Measurements from ENCODE around the gene TRIO. TPM values are rescaled to one million over a fixed set of nuclear protein-coding genes. Genes with fewer than 3 reads are reported as not detected.

TRIO gene
- total RNA-seq, 1 donor from 2014 or later: 170 TPM

DNA sequence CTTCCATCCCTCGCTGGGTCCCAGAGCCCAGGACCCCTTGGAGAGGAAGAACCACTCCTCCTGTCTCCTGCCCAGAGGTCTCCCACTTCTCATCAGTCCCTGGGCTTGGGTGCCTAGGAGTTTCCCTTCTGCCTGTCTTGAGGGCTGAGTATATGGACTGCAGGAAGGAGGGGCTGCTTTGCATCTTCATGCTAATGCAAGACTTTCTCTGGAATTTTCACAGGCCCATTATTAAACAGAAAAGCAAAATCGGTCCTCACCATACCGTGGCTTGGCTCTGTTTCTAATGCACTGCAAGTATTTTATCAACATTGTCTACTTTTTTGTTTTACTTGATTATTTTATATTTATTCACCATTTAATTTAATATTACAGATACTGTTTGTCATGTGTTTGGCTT lies 34.5 kb downstream of the TRIO start:
- no peak for TF ChIP-seq CTCF (conservative IDR thresholded peaks at IDR 0.05; ENCODE audit: low read depth, low read length)
- no peak for DNase-seq (ENCODE audit: low read depth)
- H3K4me3 ChIP-seq (ENCODE audit: low read depth, low read length): no peak overlapping the region

DNA sequence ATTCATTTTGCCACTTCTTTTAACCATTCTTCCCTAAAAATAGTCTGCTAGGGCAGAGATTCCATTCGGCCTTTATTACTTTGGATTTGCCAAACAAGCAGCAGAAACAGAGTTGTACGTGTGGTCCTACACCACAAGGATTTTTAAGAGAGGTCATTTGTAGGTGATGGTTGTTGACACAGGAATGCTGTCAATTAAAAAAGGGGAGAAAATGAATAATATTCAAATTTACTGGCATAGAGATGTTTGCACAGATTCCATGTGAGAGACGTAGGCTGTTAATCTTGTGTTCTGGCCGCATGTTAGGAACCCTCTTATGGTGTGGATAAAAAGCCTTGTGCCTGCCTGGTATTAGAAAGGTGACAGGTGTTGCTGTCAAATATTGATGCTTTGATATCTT lies 34.9 kb downstream of the TRIO start:
- no peak for TF ChIP-seq CTCF (conservative IDR thresholded peaks at IDR 0.05; ENCODE audit: low read depth, low read length)
- DNase-seq (ENCODE audit: low read depth): no peak
- no peak overlapping the region for H3K4me3 ChIP-seq (ENCODE audit: low read depth, low read length)

DNA sequence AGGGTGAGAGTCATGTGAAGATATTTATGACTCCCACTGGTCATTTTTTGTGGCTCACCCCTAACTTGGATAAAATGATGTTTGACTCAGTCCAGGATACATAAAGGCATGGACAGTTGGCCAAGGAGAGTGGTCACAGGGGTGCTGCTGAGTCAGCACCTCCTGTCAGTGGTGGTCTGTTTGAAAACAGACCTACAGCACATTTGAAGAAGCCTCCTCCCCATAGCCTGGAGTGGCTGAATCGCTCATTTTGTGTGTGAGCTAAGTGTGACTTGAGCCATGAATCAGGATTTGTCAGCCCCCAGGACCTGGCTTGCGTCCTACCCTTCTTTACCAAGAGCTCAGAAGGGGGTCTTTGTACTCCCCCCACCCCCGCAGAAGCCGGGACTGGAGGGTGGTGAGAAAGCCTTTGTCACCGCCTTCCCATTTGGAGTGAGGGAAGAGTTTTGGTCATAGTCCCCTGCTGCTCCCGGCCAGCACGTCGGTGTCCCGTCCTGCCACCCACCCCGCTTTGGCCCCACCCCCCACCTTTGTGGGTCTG lies 35.6 kb downstream of the TRIO start:
- TF ChIP-seq CTCF (conservative IDR thresholded peaks at IDR 0.05; ENCODE audit: low read depth, low read length): no peak
- H3K4me3 ChIP-seq (ENCODE audit: low read depth, low read length): no peak overlapping the region
- DNase-seq (ENCODE audit: low read depth): no peak

DNA sequence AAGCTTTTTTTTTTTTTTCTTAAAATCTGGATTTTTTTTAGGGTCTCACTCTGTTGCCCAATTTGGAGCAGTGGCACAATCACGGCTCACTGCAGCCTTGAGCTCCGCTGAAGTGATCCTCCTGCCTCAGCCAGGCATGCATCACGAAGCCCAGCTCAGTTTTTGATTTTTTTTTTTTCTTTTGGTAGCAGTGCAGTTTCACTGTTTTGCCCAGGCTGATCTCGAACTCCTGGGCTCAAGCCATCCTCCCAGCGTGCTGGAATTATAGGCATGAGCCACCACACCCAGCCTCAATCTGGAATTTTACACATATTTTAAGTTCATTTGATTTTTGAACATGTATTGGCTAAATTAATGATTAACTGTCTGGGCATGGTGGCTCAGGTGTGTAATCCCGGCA lies 36.3 kb downstream of the TRIO start:
- no peak overlapping the region for H3K4me3 ChIP-seq (ENCODE audit: low read depth, low read length)
- DNase-seq (ENCODE audit: low read depth): no peak
- TF ChIP-seq CTCF (conservative IDR thresholded peaks at IDR 0.05; ENCODE audit: low read depth, low read length): no peak

DNA sequence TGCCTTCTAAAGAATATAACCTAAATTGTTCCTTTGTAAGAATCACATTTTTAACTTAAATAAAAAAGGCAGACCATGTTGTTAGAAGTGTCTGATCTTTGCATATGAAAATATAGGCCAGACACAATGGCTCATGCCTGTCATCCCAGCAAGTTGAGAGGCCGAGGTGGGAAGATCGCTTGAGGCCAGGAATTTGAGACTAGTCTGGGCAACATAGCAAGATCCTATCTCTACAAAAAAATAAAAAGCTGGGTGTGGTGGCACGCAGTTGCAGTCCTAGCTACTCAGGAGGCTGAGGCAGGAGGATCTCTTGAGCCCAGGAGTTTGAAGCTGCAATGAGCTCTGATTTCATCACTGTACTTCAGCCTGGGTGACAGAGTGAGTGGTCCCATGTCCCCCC lies 37.3 kb downstream of the TRIO start:
- H3K4me3 ChIP-seq (ENCODE audit: low read depth, low read length): no peak overlapping the region
- no peak for TF ChIP-seq CTCF (conservative IDR thresholded peaks at IDR 0.05; ENCODE audit: low read depth, low read length)
- no peak for DNase-seq (ENCODE audit: low read depth)

GRCh38 chr5:14181299-14181968 lies 38.3 kb downstream of the TRIO start:
- H3K4me3 ChIP-seq (ENCODE audit: low read depth, low read length): no peak overlapping the region
- no peak for TF ChIP-seq CTCF (conservative IDR thresholded peaks at IDR 0.05; ENCODE audit: low read depth, low read length)
- no peak for DNase-seq (ENCODE audit: low read depth)

GRCh38 chr5:14182761-14183160 lies 39.6 kb downstream of the TRIO start:
- DNase-seq (ENCODE audit: low read depth): no peak
- no peak for TF ChIP-seq CTCF (conservative IDR thresholded peaks at IDR 0.05; ENCODE audit: low read depth, low read length)
- H3K4me3 ChIP-seq (ENCODE audit: low read depth, low read length): no peak overlapping the region
